GM19372 (cell line): ENCODE results near the gene RFESD.

ENCODE experiments used
- ATAC-seq: cut with Tn5 transposase; IDR thresholded peaks from one replicate; pipeline ENCODE4 v1.9.1; 2021; ENCODE audit warnings: mild to moderate bottlenecking, low read depth, moderate library complexity; ENCODE audit not compliant: unreplicated experiment

The RFESD gene

DNA sequence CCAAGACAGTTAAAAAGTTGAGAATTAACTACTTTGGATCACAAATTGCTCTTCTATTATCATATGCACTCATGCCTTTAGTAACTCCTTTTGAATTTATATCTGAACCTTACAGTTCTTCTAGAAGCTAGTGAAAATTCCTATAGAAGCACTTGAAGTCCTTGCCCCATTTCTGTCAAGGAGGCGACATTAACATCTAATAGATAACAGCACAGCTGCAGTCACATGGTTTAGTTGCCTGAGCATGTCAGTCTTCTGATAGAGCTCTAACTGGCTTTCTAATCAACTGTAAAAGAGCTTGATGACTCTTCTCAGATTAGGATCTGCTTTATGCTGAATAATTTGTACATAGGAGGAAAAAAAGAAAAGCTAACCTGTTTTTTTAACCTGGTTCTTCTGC, 9.0 kb downstream of the RFESD start:
- ATAC-seq = no peak

DNA sequence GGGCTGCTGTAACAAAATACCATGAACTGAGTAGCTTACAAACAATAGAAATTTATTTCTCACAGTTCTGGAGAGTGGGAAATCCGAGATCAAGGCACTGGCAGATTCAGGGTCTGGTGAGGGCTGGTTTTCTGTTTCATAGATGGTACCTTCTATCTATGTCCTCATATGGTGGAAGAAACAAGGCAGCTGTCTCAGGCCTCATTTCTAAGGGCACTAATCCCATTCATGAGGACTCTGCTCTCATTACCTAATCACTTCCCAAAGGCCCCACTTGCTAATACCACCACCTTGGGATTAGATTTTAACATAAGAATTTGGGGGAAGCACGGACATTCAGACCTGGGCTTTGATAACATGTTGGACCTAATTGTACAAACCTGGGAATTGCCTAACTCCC, 13.5 kb downstream of the RFESD start:
- no peak for ATAC-seq

DNA sequence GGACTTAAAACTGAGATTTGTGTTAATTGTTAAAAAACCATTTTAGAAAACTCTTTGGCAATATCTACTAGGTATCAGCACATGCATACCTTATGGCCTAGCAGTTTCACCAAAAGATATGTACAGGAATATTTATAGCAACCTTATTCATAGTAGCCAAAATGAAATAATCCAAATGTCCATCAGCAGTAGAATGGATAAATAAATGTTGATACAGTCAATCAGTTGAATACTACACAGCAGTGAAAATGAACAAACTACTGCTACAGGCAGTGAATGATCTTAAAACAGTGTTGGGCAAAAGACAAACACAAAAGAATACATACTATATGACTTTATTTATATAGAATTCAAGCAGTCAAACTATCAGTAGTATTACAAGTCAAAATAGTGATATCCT, 16.4 kb downstream of the RFESD start:
- ATAC-seq = no peak

DNA sequence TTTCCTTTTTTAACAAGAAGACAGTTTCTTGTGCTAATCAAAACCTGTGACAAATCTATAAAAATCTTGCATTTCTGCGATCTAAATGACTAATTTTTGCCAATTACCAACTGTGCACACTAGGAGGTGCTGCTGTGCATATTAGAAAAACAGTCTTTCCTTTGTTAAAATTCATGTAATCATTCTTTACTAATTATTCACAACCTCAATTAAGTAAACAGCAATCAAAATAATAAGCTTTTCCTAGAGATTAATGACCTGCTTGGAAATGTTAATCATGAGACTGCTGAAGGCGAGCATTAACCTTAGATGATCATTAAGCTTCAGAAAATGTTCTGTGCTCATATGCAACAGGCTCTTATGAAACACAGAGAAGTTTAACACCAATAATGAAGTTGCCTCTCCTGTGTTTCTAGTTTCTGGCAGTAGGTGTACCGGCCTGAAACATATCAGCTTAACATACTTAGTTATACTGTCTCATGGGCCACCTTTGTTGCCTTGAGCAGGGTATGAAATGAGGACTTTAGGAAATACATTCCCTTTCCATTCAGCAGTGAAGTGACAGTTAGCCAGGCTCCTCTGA, 17.7 kb downstream of the RFESD start:
- ATAC-seq = no peak

DNA sequence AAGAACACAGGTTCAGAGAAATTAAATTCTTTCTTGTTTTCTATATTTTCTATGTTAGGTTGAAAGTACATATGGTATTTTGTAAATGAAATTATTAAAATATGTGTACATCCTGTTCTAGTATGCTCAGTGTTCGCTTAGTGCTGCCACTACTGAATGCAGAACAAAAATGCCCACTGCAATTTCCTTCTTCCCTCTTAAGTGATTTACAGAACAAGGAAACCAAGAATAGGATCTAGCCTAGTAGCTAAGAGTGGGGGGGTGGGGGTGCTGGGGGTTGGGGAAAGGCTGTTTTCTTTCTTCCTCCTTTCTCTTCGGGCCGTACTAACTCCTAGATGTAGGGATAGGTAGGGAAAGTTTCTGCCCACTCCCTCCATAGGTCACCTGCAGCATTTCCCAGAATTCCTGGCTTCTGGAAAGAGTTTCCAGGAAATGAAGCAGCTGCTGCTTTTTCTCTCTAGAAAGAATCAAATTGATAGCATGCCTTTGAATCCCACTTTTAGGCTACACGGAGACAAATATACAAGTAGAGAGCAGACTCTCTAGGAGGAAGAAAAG, 20.6 kb downstream of the RFESD start:
- no peak for ATAC-seq

DNA sequence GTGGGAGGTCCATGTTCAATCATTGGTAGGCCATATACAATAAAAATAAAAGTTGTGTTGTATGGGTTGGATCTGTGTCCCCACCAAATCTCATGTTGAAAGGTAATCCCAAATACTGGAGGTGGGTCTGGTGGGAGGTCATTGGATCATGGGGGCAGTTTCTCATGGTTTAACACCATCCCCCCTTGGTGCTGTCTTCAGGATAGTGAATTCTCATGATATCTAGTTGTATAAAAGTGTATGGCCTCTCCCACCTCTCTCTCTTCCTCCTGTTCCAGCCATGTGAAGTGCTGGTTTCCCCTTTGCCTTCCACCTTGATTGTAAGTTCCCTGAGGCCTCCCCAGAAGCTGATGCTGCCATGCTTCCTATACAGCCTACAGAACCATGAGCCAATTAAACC, 21.1 kb downstream of the RFESD start:
- no peak for ATAC-seq

DNA sequence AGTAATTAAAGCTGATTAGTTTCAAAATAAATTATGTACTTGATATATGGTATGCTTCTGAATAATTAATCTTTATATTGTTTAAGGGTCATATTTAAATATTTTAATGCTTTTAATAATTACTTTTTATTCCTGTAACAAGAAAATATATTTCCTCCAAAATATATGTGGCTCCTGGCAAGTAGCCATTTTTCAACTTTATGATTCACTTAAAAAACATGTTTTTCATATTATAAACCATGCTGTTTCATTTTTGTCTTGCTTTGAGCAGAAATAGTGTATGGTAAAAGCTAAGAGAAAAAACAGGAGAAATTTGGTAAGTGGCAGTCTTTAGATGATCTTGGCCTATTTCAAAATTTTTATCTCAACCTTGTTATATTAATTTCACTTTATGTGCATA, 21.6 kb downstream of the RFESD start:
- ATAC-seq = no peak

DNA sequence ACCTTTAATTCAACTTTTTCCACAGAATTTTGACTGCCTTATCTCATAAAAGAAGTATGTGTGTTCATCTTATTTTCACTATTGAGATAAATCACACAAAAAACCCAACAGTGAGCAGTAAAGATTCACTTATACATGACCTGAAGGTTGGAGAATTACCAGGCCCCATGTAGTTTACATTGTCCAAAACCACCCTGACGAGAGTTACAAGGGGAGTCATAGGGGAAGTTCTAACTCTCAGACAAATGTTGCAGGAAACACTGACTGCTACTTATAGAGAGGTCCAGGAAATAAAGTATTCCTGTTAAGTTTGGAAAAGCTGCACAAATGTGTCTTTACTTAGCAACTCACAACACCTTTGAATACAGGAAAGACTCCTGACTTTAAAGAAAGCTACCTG, 22.2 kb downstream of the RFESD start:
- ATAC-seq = no peak

DNA sequence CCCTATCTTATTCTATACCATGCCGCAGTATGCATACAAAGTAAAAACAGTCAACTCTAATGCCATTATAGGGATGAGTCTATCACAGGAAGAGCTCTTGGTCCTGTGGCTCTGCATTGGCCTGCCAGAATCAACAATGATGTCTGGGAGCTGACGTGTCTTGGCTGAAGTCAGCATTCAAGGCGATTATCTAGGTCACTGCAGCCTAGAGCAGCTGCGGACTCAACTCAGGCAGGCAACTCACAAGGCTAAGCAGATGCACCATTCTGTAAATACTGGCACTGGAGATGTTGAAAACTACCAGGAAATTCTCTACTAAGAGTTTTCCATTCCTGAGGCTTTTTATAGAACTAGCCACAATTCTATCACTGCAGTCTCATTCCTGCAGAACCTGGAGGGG, 23.0 kb downstream of the RFESD start:
- ATAC-seq = no peak

DNA sequence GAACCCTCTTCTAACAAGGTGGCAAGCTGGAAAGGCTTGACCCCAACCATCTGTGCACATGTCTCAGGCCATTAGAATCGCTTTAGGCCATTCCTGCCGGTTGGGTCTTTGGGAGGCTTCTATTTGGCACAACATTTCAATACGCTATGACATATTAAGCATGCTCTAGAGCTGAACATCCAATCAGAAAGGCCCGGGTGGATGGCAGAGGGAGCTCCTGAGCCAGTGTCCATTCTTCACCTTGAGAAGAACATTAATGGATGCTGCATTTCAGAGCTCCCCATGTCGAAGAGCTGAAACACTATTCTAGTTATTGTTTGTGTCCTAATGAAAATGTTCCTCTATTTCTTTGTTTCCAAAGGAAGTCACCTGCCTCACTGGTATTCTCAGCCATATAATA, 23.4 kb downstream of the RFESD start:
- no peak for ATAC-seq

DNA sequence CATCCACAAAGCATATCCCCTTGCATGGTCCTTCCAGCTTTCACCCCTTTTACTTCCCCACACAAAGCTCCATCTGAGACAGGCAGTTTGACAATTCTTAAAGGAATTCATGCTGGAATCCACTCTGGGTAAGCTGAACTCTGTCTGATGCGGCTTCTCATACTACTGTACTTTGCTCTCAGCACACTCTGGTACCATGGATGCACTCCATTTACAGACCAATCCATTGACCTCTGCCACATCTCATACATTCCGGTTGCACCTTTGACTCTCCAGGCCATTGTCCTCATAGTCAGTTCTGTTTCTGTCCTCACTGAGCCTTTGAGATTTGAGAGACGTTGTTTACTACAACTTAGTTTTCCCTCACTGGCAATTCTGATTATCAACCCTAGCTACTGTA, 24.0 kb downstream of the RFESD start:
- no peak for ATAC-seq

DNA sequence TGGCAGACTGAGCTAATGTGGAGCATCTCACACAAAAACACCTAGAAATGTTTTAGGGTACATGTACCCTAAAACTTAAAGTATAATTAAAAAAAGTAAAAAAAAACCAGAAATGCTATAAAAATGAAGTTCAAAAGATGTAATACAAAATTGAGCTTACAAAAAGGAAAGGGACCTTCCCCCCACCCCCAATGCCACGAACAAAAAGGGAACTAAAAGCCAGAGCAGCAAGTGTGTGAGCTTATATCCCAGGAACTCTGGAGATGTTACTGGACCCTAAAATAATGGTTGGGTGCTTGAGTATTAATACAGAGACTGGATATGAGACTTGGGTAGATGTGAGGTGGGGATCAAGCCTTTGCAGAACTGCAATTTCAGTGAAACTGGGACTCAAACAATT, 25.2 kb downstream of the RFESD start:
- no peak for ATAC-seq

DNA sequence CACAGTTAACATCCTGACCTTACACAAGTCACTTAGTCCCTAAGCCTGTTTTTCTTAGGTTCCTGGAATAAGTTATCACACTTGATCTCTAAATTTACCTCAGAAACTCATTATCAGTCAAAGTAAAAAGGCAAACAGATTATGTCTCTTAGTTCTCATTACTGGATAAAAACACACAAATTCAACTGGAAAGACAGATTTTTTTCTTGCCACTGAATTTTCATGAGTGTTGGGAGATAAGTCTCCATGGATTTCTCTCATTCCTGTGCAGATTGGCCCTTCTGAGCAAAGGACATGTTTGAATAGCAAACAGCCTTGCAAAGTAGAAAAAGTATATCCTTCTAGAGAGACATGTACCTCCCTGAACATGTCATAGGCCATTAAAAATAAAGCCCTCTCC, 26.1 kb downstream of the RFESD start:
- ATAC-seq = no peak

DNA sequence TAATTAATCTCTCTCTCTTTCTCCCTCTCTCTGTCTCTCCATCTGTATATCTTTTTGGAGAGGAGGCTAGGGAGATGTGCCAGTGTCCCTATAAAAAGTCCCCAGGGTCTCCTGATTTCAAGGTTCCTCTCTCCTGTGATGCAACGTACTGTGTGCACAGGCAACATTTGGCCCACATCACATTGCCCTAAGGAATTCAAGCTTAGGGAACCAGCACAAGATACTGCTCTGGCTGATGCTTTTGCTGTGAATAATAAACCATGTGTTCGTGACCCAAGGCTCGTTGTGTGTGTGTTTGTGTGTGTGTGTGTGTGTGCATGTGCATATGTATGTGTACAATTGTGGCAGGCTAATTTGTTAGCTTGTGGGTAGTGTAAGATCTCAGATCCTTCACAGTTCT, 26.5 kb downstream of the RFESD start:
- no peak for ATAC-seq

DNA sequence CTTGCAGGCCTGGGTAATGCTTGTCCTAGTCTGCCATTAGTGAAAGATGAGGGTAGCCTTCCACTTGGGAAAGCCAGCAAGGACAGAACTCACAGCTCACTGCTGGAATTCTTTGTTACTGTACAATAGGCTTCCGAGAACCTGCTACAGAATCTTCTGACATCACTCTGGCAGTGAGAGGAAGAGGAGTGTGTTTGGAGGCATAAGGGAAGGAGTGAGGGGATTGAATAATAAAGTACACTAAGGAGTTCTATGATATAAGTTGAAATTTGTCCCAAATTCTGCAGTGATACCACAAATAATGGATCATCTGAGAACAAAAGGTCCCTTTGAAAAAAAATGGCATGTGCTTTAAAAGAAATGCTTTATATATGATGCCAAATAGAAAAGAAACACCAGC, 36.3 kb downstream of the RFESD start, which contains the start of gene SPATA9:
SPATA9 (minus strand) TSS at position 101 of the 400 bp plus-strand sequence. CDS start 137 bp downstream, outside the sequence.
- no peak for ATAC-seq

DNA sequence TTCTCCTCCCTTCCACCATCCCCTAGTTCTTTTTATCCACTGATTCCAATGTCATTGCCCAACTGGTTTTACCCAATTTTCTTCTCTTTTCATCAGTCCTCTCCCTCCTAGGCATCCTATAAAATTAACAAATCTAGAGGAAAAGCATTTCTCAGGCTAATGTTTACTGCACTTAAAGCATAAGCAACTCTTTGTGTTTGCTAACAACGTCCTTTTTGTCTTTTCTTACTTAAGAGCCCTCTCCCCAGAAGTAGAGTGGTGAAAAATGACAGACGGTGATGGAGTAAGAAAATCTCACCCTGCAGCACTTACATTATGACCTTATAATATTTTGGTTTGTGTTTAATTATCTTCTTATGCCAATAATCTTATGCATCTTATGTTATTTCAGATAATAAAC, 37.8 kb downstream of the RFESD start:
- ATAC-seq = no peak

DNA sequence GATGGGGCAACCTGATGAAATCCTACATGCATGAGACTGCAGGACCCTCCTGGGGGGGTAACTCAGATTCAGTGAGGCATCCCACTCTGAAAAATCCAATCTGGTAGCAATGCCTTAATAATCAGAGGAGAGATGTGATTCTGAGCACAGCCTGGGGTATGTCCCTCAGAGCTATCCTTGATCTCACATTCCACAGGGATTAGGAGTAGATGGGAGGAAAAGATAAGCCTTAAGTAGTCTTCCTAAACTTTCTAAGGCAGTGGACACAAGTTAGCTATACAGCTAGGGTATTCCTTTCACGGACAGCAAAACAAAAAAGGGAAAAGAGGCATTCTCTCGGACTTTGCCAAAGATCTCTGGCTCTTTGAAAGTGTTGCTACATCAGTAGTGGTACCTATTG, 40.1 kb downstream of the RFESD start:
- ATAC-seq = no peak

DNA sequence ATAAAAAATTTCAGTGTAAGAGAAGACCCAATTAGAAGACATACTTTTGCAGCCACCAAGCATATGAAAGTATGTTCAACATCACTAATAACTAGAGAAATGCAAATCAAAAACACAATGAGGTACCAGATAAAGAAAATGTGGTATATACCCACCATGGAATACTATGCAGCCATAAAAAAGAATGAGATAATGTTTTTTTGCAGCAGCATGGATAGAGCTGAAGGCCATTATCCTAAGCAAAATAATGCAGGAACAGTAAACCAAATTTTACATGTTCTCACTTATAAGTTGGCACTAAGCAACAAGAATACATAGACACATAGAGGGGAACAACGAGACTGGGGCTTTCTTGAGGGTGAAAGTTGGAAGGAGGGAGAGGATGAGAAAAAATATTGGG, 43.1 kb downstream of the RFESD start:
- ATAC-seq = no peak

DNA sequence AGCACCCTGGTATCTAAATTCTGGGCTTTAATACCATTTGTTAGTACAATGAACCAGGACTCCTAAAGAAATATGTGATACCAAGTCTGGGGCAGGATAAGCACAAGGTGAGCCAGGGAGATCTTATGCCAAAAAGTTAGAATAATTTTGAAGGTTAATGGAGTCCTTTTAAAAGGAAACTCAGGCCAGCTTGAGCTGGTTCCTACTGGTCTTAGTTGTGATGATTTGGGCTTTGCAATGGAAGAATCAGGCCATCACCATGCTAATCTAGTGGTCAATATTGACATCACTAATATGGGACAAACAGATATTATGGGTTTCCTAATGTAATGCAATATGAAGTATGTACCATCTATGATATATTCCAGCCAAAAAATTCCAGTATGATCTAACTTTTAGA, 43.8 kb downstream of the RFESD start:
- ATAC-seq = no peak

DNA sequence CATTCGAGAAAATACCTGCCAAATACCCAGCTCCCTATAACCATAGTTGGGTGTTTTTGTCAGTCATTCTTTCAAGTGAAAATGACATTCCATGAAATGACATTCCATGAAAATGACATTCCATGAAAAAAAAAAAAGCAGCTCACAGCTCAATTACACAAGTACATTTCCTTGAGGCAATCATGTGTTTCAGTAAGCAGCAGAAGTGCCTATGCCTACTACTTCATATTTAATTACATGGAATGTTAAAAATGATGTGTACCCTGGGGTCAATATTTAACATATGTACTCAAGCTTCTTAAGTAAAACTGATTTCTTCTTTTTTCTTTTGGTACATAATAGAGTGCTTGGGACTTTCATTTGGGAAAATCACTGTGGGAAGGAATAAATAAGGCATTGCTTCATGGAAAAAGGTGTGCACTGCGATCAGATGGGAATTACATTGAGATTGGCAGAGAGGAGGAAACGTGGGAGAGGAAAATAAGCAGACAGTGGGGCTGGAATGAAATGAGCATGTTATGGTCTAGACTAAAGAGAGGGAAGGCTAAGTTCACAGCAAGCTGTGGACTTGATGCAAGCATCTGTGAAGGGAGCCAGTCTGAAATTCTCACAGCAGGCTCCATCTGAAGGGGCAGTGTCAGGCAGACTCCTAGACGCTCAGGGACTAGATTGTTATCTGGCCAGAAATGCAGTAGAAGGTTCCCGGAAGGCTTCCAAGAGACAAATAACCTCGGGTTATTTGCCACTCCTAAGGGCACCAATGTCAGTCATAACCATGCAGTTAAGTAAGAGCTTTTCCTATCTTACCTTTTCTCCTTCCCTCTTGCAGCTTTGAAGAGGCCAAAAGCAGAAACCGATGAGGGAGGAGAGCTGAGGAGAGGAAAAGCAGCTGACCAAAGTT, 51.5 kb downstream of the RFESD start:
- no peak for ATAC-seq

DNA sequence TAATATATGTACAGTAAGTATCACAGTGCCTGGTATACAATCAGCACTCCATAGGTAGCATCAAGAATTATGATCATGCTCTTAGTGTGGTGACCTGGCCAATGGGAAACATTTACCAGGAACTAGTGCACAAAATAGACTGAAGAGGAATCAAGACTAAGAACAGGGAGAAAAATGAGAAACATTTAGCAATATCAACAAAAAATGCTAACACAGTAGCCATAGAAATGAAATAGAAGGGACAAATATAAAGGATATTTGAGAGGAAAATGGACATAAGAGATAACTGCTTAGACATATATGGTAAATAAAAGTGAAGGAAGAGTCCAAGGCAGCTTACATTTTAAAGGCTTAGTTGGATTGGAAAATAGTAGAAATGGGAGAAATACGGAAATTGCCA, 52.8 kb downstream of the RFESD start:
- no peak for ATAC-seq

DNA sequence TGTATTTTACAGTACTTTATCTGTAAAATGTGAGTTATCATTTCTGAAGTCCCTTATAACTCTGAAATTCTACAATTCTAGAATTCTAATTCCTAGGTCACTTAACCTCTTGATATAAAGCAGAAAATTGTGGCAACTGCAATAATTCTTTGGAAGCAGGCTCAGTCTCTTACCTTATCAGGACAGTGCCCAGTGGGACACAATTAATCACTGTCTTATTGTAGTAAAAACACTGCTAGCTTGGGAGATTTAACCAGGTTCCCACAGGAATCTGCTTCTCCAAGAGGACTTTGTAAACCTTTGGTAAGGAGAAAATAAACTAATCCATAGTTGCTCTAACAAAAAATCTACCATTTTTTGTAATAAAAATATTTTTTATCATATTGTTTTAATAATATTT, 54.5 kb downstream of the RFESD start:
- ATAC-seq = no peak
